NCI-H748 treated with DMSO at 0.1 percent for 48 hours (cell line): ENCODE results near the gene RGL4.

Experiments
- DNase-seq: peaks from one replicate; lab custom pipeline; 2025; lab: John Stamatoyannopoulos, UW

RGL4 gene

GRCh38 chr22:23678133-23678532 is 12.7 kb upstream of the RGL4 start:
- DNase-seq, result no peak

- DNase-seq, result no peak
These were observed 9.6 kb upstream of the RGL4 start for GRCh38 chr22:23681026-23681809.

GRCh38 chr22:23682077-23682476 is 8.7 kb upstream of the RGL4 start:
- DNase-seq, result no peak

- no peak for DNase-seq
These were observed 7.9 kb upstream of the RGL4 start for GRCh38 chr22:23682827-23683355.

- DNase-seq, result no peak
These were observed 7.3 kb upstream of the RGL4 start for GRCh38 chr22:23683545-23683944.

GRCh38 chr22:23684026-23684425 is 6.8 kb upstream of the RGL4 start:
- no peak for DNase-seq

- no peak for DNase-seq
These were observed 6.2 kb upstream of the RGL4 start for GRCh38 chr22:23684561-23685031.

GRCh38 chr22:23685205-23685784 is 5.5 kb upstream of the RGL4 start:
- no peak for DNase-seq

GRCh38 chr22:23686416-23687024 is 4.3 kb upstream of the RGL4 start:
- DNase-seq, result no peak

GRCh38 chr22:23688121-23688520 is 2.7 kb upstream of the RGL4 start:
- no peak for DNase-seq

- DNase-seq, result no peak
These were observed 2.2 kb upstream of the RGL4 start for GRCh38 chr22:23688571-23688970.

- no peak for DNase-seq
These were observed 1.4 kb upstream of the RGL4 start for GRCh38 chr22:23689414-23689813.

- no peak for DNase-seq
These were observed 1.1 kb downstream of the RGL4 start for GRCh38 chr22:23691748-23692423.

GRCh38 chr22:23692598-23693291 is 1.9 kb downstream of the RGL4 start:
- no peak for DNase-seq

GRCh38 chr22:23693979-23694680 is 3.3 kb downstream of the RGL4 start:
- no peak for DNase-seq

- DNase-seq, result no peak
These were observed 4.3 kb downstream of the RGL4 start for GRCh38 chr22:23695141-23695540.

- no peak for DNase-seq
These were observed 4.9 kb downstream of the RGL4 start for GRCh38 chr22:23695571-23696325.

- no peak for DNase-seq
These were observed 5.6 kb downstream of the RGL4 start for GRCh38 chr22:23696326-23696851.

GRCh38 chr22:23697031-23697970 is 6.5 kb downstream of the RGL4 start:
- no peak for DNase-seq
